Thyroid gland (tissue), 4 donors: ENCODE results near the gene NAV3.

Experiments used
- CTCF ChIP-seq, 6 experiments: fragments of 200-600 bp in 3 of 6; fragments of 450-650 bp in 3 of 6; sonication (generic) in 3 of 6; IDR thresholded peaks; one replicate each; pipeline ENCODE4 v1.5.1; 2016 to 2019; ENCODE audit warnings: antibody characterized with exemption in 6 of 6, mild to moderate bottlenecking in 2 of 6, inconsistent platforms in 1 of 6, moderate library complexity in 1 of 6
- POLR2A ChIP-seq, 2 donors: fragments of 450-650 bp; IDR thresholded peaks; one replicate each; pipeline ENCODE4 v1.6.1; 2017; ENCODE audit warnings: antibody characterized with exemption in 2 of 2, mild to moderate bottlenecking in 2 of 2, moderate library complexity in 1 of 2

DNA sequence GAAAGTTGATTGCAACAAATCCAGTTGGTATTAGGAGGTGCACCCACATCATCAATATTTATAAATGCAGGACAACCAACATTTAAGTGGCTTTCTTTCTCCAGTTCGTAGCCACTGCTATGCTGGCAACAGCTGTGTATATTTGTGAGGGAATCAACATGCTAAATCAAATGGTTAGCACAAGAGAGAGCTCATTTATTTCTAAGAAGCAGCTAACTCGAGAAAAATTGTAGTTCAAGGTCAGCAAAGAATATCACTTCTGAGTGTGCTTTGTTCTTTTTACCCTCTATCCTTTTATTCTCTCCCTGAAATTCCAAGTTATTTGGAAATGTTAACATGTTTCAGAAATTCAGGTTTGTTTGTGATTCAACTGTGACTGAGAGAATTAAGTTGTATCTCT lies 137.3 kb downstream of the NAV3 start:
- TF ChIP-seq CTCF (IDR thresholded peaks at IDR 0.05): no peak
- no peak for TF ChIP-seq POLR2A (IDR thresholded peaks at IDR 0.05)
